Hepatocyte (in vitro differentiated cells): ENCODE measurements around the gene HABP4.

Source experiments
- EZH2phosphoT487 ChIP-seq: fragments of 200-600 bp; sonication (generic); IDR thresholded peaks from one replicate; pipeline ENCODE4 v1.6.1; 2018; ENCODE audit warnings: antibody characterized with exemption, mild to moderate bottlenecking, low read depth, moderate library complexity; ENCODE audit not compliant: unreplicated experiment, severe bottlenecking
- TF ChIP-seq, protein P1 (sequence below): fragments of 200-600 bp; sonication (generic); IDR thresholded peaks from 2 replicates; pipeline ENCODE4 v1.5.1; 2016; ENCODE audit warnings: antibody characterized with exemption, mild to moderate bottlenecking; ENCODE audit not compliant: poor library complexity

GRCh38 chr9:96501633-96502538 lies 51.9 kb downstream of the HABP4 start:
- TF ChIP-seq, protein P1, sequence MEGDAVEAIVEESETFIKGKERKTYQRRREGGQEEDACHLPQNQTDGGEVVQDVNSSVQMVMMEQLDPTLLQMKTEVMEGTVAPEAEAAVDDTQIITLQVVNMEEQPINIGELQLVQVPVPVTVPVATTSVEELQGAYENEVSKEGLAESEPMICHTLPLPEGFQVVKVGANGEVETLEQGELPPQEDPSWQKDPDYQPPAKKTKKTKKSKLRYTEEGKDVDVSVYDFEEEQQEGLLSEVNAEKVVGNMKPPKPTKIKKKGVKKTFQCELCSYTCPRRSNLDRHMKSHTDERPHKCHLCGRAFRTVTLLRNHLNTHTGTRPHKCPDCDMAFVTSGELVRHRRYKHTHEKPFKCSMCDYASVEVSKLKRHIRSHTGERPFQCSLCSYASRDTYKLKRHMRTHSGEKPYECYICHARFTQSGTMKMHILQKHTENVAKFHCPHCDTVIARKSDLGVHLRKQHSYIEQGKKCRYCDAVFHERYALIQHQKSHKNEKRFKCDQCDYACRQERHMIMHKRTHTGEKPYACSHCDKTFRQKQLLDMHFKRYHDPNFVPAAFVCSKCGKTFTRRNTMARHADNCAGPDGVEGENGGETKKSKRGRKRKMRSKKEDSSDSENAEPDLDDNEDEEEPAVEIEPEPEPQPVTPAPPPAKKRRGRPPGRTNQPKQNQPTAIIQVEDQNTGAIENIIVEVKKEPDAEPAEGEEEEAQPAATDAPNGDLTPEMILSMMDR, result no peak
- no peak for TF ChIP-seq EZH2phosphoT487
